HepG2 (cell line): ENCODE measurements around the gene PTMA. TPM values are rescaled to one million over a fixed set of nuclear protein-coding genes. Genes with fewer than 3 reads are reported as not detected.
A peak's percentile ranks its signal among the peaks of the same experiment; 100 is the strongest.

Source experiments
- CCDC6 ChIP-seq: sonication (generic); formaldehyde crosslinking; IDR thresholded peaks from 2 replicates; pipeline ENCODE4 v1.8.1; 2022; ENCODE audit warnings: mild to moderate bottlenecking, missing genetic modification reagents, moderate library complexity
- FOXA3 ChIP-seq: IDR thresholded peaks from 2 replicates; pipeline ENCODE4 v1.6.1; 2016; ENCODE audit warnings: missing genetic modification reagents, missing compliant biosample characterization
- MAFF ChIP-seq: IDR thresholded peaks from 2 replicates; pipeline ENCODE4 v1.6.1; 2011; ENCODE audit warnings: low read depth, low read length, improper control_type of control experiment
- MIER3 ChIP-seq: IDR thresholded peaks from 2 replicates; pipeline ENCODE4 v1.6.1; 2016; ENCODE audit warnings: missing compliant biosample characterization, borderline replicate concordance
- ZKSCAN8 ChIP-seq: IDR thresholded peaks from 2 replicates; pipeline ENCODE4 v1.6.1; 2016; ENCODE audit warnings: borderline replicate concordance, missing genetic modification reagents, missing compliant biosample characterization
- ZSCAN31 ChIP-seq: sonication (generic); formaldehyde crosslinking; IDR thresholded peaks from 2 replicates; pipeline ENCODE4 v1.5.0; 2020; ENCODE audit warnings: low read depth, mild to moderate bottlenecking, missing genetic modification reagents
- ZSCAN9 ChIP-seq: IDR thresholded peaks from 2 replicates; pipeline ENCODE4 v1.6.1; 2016; ENCODE audit warnings: borderline replicate concordance
- polyA plus RNA-seq, 8 experiments: library from polyadenylated mRNA; depleted of rRNA in 3 of 8; stranded (reverse) in 7 of 8; unstranded in 1 of 8; fragments of >200 nt; fragmentation: Illumina TruSeq in 4 of 8; extraction: Trizol in 4 of 8; gene quantifications; 2 replicates each; pipeline versions ENCODE4 v1.2.1 to v1.2.3, GENCODE V29; 2011 to 2016; ENCODE audit warnings: low read depth in 4 of 8, missing spikeins in 1 of 8, mixed read lengths in 1 of 8; ENCODE audit not compliant: insufficient read depth in 1 of 8
- total RNA-seq, 5 experiments: library from RNA; depleted of rRNA; stranded (reverse); fragments of >200 nt; fragmentation: Illumina TruSeq; extraction: Trizol; gene quantifications; 2 replicates each; pipeline ENCODE4 v1.2.3, GENCODE V29; 2016; ENCODE audit warnings: low read depth in 1 of 5
- TF ChIP-seq, protein P1 (sequence below): sonication (generic); formaldehyde crosslinking; IDR thresholded peaks from 2 replicates; pipeline ENCODE4 v1.5.1; 2020; ENCODE audit warnings: mild to moderate bottlenecking, missing genetic modification reagents, borderline replicate concordance
- TF ChIP-seq, protein P2 (sequence below), 2 experiments: sonication (generic) in 1 of 2; formaldehyde crosslinking in 1 of 2; IDR thresholded peaks; 2 replicates each; pipeline versions ENCODE4 v1.4.0 to v1.6.1; 2018 to 2020; ENCODE audit warnings: missing genetic modification reagents in 2 of 2, borderline replicate concordance in 1 of 2, low read depth in 1 of 2, mild to moderate bottlenecking in 1 of 2, missing biosample characterization in 1 of 2
- TF ChIP-seq, protein P3 (sequence below): sonication (generic); formaldehyde crosslinking; IDR thresholded peaks from 2 replicates; pipeline ENCODE4 v1.5.1; 2020; ENCODE audit warnings: missing genetic modification reagents, mild to moderate bottlenecking, borderline replicate concordance
- TF ChIP-seq, protein P4 (sequence below): sonication (generic); formaldehyde crosslinking; IDR thresholded peaks from 2 replicates; pipeline ENCODE4 v1.4.0; 2020; ENCODE audit warnings: mild to moderate bottlenecking, missing genetic modification reagents
- TF ChIP-seq, protein P5 (sequence below): sonication (generic); formaldehyde crosslinking; IDR thresholded peaks from 2 replicates; pipeline ENCODE4 v1.4.0; 2020; ENCODE audit warnings: missing genetic modification reagents
- TF ChIP-seq, protein P6 (sequence below): sonication (generic); formaldehyde crosslinking; IDR thresholded peaks from 2 replicates; pipeline ENCODE4 v1.5.1; 2020; ENCODE audit warnings: mild to moderate bottlenecking, moderate library complexity, missing genetic modification reagents

Gene PTMA
- total and polyA plus RNA-seq, 2 of the 13 experiments (the other 11 are each of a cell fraction or from before 2014, with no cell fraction given): 190 to 1,086 TPM

DNA sequence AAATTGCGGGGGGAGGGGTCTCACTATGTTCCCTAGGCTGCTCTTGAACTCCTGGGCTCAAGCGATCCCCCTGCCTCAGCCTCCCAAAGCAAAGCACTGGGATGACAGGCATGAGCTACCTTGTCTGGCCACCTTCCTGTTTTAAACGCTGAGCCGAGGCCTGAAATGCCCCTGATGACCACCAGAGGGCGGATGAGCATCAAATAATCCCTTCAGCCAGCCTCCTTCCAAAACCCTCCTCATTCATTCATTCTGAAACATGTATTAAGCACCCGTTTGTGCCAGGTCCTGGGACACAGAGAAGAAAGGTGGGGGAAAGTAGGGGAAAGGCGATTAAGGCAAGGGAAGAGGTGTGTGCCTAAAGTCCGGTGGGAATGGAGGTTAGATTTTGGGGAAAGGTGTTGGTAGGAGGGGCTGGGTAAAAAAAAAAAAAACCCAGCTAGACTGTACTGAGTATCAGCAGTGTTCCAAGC is 30.7 kb upstream of the PTMA start (continued):
- TF ChIP-seq, protein P1, sequence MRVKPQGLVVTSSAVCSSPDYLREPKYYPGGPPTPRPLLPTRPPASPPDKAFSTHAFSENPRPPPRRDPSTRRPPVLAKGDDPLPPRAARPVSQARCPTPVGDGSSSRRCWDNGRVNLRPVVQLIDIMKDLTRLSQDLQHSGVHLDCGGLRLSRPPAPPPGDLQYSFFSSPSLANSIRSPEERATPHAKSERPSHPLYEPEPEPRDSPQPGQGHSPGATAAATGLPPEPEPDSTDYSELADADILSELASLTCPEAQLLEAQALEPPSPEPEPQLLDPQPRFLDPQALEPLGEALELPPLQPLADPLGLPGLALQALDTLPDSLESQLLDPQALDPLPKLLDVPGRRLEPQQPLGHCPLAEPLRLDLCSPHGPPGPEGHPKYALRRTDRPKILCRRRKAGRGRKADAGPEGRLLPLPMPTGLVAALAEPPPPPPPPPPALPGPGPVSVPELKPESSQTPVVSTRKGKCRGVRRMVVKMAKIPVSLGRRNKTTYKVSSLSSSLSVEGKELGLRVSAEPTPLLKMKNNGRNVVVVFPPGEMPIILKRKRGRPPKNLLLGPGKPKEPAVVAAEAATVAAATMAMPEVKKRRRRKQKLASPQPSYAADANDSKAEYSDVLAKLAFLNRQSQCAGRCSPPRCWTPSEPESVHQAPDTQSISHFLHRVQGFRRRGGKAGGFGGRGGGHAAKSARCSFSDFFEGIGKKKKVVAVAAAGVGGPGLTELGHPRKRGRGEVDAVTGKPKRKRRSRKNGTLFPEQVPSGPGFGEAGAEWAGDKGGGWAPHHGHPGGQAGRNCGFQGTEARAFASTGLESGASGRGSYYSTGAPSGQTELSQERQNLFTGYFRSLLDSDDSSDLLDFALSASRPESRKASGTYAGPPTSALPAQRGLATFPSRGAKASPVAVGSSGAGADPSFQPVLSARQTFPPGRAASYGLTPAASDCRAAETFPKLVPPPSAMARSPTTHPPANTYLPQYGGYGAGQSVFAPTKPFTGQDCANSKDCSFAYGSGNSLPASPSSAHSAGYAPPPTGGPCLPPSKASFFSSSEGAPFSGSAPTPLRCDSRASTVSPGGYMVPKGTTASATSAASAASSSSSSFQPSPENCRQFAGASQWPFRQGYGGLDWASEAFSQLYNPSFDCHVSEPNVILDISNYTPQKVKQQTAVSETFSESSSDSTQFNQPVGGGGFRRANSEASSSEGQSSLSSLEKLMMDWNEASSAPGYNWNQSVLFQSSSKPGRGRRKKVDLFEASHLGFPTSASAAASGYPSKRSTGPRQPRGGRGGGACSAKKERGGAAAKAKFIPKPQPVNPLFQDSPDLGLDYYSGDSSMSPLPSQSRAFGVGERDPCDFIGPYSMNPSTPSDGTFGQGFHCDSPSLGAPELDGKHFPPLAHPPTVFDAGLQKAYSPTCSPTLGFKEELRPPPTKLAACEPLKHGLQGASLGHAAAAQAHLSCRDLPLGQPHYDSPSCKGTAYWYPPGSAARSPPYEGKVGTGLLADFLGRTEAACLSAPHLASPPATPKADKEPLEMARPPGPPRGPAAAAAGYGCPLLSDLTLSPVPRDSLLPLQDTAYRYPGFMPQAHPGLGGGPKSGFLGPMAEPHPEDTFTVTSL: no peak
- TF ChIP-seq, protein P2, sequence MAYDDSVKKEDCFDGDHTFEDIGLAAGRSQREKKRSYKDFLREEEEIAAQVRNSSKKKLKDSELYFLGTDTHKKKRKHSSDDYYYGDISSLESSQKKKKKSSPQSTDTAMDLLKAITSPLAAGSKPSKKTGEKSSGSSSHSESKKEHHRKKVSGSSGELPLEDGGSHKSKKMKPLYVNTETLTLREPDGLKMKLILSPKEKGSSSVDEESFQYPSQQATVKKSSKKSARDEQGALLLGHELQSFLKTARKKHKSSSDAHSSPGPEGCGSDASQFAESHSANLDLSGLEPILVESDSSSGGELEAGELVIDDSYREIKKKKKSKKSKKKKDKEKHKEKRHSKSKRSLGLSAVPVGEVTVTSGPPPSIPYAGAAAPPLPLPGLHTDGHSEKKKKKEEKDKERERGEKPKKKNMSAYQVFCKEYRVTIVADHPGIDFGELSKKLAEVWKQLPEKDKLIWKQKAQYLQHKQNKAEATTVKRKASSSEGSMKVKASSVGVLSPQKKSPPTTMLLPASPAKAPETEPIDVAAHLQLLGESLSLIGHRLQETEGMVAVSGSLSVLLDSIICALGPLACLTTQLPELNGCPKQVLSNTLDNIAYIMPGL (CRISPR knock-in tag; IDR thresholded peaks at IDR 0.05; ENCODE audit: borderline replicate concordance in 1 of 2, low read depth in 1 of 2): peak; percentile 40 to 86; a peak in 2 of 4 replicates
- TF ChIP-seq ZSCAN9 (CRISPR knock-in tag) (peak; percentile 80; the same call in 1 of the 2 replicates), FOXA3 (no peak), MIER3 (CRISPR knock-in tag) (0 out of 2 replicates have a peak, but pooled peaks have one; percentile 47), ZSCAN31 (no peak), MAFF (no peak), ZKSCAN8 (CRISPR knock-in tag) (peak; percentile 59; the same call in 1 of the 2 replicates), CCDC6 (CRISPR knock-in tag) (no peak)
- TF ChIP-seq, protein P3, sequence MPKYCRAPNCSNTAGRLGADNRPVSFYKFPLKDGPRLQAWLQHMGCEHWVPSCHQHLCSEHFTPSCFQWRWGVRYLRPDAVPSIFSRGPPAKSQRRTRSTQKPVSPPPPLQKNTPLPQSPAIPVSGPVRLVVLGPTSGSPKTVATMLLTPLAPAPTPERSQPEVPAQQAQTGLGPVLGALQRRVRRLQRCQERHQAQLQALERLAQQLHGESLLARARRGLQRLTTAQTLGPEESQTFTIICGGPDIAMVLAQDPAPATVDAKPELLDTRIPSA (CRISPR knock-in tag): no peak
- TF ChIP-seq, protein P4, sequence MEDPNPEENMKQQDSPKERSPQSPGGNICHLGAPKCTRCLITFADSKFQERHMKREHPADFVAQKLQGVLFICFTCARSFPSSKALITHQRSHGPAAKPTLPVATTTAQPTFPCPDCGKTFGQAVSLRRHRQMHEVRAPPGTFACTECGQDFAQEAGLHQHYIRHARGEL (CRISPR knock-in tag): no peak
- TF ChIP-seq, protein P5, sequence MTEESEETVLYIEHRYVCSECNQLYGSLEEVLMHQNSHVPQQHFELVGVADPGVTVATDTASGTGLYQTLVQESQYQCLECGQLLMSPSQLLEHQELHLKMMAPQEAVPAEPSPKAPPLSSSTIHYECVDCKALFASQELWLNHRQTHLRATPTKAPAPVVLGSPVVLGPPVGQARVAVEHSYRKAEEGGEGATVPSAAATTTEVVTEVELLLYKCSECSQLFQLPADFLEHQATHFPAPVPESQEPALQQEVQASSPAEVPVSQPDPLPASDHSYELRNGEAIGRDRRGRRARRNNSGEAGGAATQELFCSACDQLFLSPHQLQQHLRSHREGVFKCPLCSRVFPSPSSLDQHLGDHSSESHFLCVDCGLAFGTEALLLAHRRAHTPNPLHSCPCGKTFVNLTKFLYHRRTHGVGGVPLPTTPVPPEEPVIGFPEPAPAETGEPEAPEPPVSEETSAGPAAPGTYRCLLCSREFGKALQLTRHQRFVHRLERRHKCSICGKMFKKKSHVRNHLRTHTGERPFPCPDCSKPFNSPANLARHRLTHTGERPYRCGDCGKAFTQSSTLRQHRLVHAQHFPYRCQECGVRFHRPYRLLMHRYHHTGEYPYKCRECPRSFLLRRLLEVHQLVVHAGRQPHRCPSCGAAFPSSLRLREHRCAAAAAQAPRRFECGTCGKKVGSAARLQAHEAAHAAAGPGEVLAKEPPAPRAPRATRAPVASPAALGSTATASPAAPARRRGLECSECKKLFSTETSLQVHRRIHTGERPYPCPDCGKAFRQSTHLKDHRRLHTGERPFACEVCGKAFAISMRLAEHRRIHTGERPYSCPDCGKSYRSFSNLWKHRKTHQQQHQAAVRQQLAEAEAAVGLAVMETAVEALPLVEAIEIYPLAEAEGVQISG (CRISPR knock-in tag): peak; percentile 36; the same call in 1 of the 2 replicates
- TF ChIP-seq, protein P6, sequence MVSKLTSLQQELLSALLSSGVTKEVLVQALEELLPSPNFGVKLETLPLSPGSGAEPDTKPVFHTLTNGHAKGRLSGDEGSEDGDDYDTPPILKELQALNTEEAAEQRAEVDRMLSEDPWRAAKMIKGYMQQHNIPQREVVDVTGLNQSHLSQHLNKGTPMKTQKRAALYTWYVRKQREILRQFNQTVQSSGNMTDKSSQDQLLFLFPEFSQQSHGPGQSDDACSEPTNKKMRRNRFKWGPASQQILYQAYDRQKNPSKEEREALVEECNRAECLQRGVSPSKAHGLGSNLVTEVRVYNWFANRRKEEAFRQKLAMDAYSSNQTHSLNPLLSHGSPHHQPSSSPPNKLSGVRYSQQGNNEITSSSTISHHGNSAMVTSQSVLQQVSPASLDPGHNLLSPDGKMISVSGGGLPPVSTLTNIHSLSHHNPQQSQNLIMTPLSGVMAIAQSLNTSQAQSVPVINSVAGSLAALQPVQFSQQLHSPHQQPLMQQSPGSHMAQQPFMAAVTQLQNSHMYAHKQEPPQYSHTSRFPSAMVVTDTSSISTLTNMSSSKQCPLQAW: no peak
